GM18868 (cell line): ENCODE results near the gene PAPPA.

Experiments used
- ATAC-seq: cut with Tn5 transposase; IDR thresholded peaks from one replicate; pipeline ENCODE4 v1.9.1; 2021; ENCODE audit warnings: mild to moderate bottlenecking, moderate library complexity; ENCODE audit not compliant: unreplicated experiment

The PAPPA gene, protein sequence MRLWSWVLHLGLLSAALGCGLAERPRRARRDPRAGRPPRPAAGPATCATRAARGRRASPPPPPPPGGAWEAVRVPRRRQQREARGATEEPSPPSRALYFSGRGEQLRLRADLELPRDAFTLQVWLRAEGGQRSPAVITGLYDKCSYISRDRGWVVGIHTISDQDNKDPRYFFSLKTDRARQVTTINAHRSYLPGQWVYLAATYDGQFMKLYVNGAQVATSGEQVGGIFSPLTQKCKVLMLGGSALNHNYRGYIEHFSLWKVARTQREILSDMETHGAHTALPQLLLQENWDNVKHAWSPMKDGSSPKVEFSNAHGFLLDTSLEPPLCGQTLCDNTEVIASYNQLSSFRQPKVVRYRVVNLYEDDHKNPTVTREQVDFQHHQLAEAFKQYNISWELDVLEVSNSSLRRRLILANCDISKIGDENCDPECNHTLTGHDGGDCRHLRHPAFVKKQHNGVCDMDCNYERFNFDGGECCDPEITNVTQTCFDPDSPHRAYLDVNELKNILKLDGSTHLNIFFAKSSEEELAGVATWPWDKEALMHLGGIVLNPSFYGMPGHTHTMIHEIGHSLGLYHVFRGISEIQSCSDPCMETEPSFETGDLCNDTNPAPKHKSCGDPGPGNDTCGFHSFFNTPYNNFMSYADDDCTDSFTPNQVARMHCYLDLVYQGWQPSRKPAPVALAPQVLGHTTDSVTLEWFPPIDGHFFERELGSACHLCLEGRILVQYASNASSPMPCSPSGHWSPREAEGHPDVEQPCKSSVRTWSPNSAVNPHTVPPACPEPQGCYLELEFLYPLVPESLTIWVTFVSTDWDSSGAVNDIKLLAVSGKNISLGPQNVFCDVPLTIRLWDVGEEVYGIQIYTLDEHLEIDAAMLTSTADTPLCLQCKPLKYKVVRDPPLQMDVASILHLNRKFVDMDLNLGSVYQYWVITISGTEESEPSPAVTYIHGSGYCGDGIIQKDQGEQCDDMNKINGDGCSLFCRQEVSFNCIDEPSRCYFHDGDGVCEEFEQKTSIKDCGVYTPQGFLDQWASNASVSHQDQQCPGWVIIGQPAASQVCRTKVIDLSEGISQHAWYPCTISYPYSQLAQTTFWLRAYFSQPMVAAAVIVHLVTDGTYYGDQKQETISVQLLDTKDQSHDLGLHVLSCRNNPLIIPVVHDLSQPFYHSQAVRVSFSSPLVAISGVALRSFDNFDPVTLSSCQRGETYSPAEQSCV (N-terminal part only)

GRCh38 chr9:116153765-116154333, at the start of gene PAPPA:
PAPPA (plus strand) TSS chr9:116153791; CDS start chr9:116154173, 382 bp downstream.
- ATAC-seq: no peak

- no peak for ATAC-seq
Measured at GRCh38 chr9:116103976-116104820, 49.4 kb upstream of the PAPPA start.

DNA sequence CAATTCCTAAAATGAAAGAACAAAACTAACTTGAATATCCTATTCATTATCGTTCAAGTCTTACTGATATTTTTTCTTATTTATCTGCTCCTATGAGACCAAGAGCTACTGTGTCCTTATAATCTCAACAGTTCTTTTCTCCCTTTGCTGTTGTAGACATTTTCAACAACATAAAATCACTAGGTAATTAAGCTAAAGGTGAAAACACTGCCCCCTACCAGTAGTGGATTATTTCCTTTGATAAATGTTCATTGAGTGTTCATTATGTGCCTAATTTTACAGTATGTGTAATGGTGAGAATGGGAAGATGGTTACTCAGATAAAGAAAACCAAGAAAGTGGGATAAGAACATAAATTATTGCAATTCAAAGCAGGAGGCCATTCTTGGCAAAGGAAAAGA, 41.4 kb upstream of the PAPPA start:
- ATAC-seq: no peak

DNA sequence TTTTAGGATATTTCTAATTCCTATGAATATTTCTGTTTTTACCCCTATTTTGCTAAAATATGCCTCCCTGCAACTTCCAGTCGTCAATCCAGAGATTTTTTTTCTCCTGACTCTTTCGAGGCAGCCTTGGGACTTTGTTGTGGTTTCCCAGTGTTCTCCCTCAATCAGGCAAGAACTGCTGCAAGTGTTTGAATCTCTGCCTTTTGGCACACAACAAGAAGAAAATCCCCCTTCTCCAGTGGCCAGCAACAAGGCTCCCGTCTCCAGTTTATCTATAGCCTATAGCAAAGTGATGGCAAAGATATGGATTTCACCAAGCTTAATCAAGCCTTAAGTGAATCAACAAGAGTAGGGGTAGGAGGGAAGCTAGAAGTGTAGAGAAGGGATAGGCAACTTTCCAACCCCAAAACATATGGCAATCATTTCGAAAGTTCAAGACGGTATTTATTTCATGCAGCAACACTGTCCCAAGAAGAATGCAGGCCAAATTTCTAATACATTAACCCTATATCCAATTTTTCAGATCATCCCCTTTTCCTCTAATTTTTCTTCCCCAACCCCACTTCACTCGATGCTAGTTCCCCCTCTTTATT, 37.7 kb upstream of the PAPPA start:
- ATAC-seq: no peak

GRCh38 chr9:116116393-116116792, 37.2 kb upstream of the PAPPA start:
- no peak for ATAC-seq

GRCh38 chr9:116123171-116123570, 30.4 kb upstream of the PAPPA start:
- ATAC-seq: no peak

- ATAC-seq: no peak
Measured at GRCh38 chr9:116124472-116125040, 29.0 kb upstream of the PAPPA start.

DNA sequence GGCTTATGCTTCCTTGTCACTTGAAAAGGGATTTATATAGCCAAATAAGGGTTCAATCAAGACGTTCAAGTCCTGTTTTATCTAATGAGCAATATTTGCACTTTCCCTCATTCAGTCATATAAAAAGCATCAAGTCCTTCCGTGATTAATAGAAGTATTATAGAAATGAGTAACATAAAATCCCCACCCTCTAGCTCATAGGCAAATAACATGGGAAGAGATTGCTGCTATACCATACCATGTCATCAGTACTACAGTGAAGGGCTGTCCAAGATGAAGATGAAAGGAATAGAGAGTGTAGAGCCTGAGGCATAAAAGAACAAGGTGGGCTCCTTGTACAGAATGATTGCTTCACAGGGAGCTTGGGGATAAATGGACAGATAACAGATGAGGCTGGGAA, 20.4 kb upstream of the PAPPA start:
- ATAC-seq: peak; percentile 72

GRCh38 chr9:116134975-116135374, 18.6 kb upstream of the PAPPA start:
- ATAC-seq: no peak

GRCh38 chr9:116137010-116137409, 16.6 kb upstream of the PAPPA start:
- no peak for ATAC-seq

GRCh38 chr9:116137581-116137980, 16.0 kb upstream of the PAPPA start:
- ATAC-seq: no peak

DNA sequence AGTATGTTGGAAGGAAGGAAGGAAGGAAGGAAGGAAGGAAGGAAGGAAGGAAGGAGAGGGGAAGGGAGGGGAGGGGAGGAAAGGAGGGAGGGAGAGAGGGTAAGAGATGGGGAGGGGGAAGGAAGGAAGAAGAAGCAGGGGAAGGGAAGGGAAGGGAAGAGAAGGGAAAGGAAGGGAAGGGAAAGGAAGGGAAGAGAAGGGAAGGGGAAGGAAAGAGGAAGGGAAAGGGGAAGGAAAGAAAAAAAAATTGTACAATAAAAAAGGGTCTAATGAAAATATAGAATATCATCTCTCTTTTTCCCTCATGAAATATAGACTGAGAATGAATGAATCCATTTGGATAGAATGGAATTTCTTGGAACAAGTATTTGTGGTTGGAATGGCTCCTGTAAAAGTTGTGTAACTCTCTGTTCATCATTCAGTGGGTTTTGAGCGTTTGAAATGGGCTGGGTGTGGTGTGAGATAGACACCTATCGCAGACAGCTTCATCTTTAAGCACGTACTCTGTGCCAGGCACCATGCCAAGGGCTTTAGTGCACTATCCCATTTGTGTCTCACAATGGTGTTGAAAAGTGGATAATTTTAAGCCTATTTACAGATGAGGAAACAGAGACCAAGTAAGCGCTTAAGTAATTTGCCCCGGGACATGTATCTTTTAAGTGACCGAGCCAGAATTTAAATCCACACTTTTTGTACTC, 11.6 kb upstream of the PAPPA start:
- no peak for ATAC-seq

DNA sequence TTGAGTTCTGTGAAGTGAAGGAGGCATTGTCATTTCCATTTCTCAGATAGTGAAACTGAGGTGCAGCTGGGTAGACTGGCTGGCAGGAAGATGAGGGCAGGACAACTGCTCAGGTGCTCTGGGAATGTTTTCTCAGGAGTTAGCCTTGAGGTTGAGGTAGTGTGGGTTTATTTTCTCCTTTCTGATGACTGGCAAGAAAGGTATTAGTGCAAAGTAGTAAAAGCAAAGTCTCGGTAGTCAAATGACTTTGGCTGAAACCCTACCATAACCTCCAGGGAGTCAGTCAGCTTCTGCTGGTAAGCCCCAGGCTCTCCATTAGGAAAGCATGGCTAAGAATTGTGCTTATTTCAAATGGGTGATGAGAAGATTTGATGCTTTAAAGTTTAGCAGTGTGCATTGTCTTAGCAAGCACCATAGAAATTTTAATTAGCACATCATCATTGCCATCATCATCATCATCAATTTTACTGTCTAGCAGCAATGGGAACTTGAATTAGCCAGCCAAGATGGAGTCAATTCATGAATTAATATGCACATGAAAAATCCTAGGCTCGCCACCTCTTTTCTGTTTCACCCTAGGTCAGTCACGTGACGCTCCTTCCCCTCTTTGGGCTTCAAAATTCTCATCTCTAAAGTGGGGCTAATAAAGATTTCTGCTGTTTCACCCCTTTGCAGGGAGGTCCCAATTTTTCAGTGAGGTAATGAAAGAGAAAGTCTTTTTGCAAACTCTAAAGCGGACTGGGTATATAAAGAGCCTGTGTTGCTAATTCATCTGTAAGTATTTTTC, 10.7 kb upstream of the PAPPA start:
- no peak for ATAC-seq

- ATAC-seq: peak; percentile 38
Measured at GRCh38 chr9:116144038-116144437, 9.6 kb upstream of the PAPPA start.

DNA sequence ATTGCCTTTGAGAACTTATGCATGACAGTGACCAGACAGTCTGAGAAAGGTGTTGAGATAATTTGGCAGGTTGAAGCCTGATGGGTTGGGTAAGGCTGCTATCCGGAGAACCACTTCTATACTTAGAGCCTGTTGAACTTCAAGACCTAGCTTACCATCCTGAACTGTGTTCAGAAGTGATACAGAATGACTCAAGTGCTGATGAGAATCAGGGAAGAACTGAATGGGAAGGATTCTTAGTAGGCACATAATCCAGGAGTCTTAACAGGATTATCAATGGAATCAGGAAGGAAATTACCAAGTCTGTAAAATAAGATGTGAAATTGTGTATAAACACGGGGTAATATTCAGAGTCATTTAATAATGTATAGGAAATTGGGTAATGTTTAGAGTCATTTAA, 9.0 kb upstream of the PAPPA start:
- no peak for ATAC-seq

GRCh38 chr9:116145036-116145435, 8.6 kb upstream of the PAPPA start:
- no peak for ATAC-seq

- no peak for ATAC-seq
Measured at GRCh38 chr9:116147821-116148220, 5.8 kb upstream of the PAPPA start.

GRCh38 chr9:116149844-116150243, 3.7 kb upstream of the PAPPA start:
- peak; percentile 81 for ATAC-seq
